GM23338 (cell line): Measurements from ENCODE around the gene OTP.

ENCODE experiments used
- CTCF ChIP-seq, 2 experiments: fragments of 200-600 bp in 1 of 2; sonication (generic) in 1 of 2; conservative IDR thresholded peaks; 2 replicates each; pipeline versions ENCODE4 v1.5.1 to v1.6.1; 2016 to 2017; ENCODE audit warnings: antibody characterized with exemption in 2 of 2, low read depth in 2 of 2, mild to moderate bottlenecking in 2 of 2, moderate library complexity in 1 of 2
- EZH2 ChIP-seq: fragments of 200-600 bp; sonication (generic); IDR thresholded peaks from one replicate; pipeline ENCODE4 v1.8.0; 2017; ENCODE audit warnings: antibody characterized with exemption, mild to moderate bottlenecking, low read depth; ENCODE audit not compliant: unreplicated experiment
- EZH2phosphoT487 ChIP-seq: fragments of 200-600 bp; sonication (generic); IDR thresholded peaks from one replicate; pipeline ENCODE4 v1.8.1; 2018; ENCODE audit warnings: antibody characterized with exemption; ENCODE audit not compliant: unreplicated experiment
- JUNB ChIP-seq: IDR thresholded peaks from one replicate; pipeline ENCODE4 v1.6.1; 2016; ENCODE audit warnings: antibody characterized with exemption; ENCODE audit not compliant: unreplicated experiment
- ZNF331 ChIP-seq: fragments of 250-450 bp; sonication (Bioruptor Pico); IDR thresholded peaks from 2 replicates; pipeline ENCODE4 v1.5.0; 2020; ENCODE audit warnings: low read depth, mild to moderate bottlenecking, moderate library complexity

DNA sequence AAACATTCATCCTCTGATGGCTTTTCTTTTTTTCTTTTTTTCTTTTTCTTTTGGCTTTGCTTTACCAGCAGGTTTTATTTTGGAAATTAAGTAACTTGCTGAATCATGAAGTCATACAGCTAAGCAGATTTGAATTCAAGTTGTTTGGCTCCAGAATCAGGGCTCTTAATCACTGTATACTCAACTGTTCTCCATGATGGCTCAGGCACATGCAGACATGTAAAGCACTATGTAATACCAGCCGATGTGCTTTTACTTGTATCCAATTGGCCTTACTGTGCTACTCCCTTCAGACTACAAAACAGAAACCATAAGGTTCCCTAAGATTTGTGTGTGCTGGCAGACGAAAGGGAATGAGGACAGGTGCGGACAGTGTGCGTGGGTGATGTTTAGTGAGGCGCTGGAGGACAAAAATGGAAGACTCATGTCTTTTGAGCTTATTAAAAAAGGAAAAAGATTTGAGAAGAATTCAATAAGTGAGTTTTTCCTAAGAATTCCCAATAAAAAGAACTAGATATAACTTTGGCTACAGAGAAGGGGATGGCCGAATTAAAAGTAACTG, 44.7 kb upstream of the OTP start:
- TF ChIP-seq CTCF (conservative IDR thresholded peaks at IDR 0.05; ENCODE audit: low read depth in 2 of 2) (no peak), JUNB (no peak), EZH2 (no peak), EZH2phosphoT487 (no peak), ZNF331 (CRISPR knock-in tag) (no peak)
